Left ventricle myocardium inferior (tissue), 1 donor: ENCODE results near the gene IL18RAP. TPM values are rescaled to one million over a fixed set of nuclear protein-coding genes. Genes with fewer than 3 reads are reported as not detected.

Source experiments
- DNase-seq: peaks from one replicate; pipeline ENCODE4 v3.0.0-alpha.2; 2020
- H3K27ac ChIP-seq: fragments of 200-600 bp; replicated peaks from 2 replicates; pipeline ENCODE4 v1.8.0; 2021
- H3K27me3 ChIP-seq: fragments of 200-600 bp; 2 replicates; pipeline ENCODE4 v1.8.0; 2021; ENCODE audit warnings: low read depth
- H3K36me3 ChIP-seq: fragments of 200-600 bp; 2 replicates; pipeline ENCODE4 v1.8.0; 2021
- H3K4me1 ChIP-seq: fragments of 200-600 bp; 2 replicates; pipeline ENCODE4 v1.8.0; 2021
- H3K4me3 ChIP-seq: fragments of 200-600 bp; 2 replicates; pipeline ENCODE4 v1.8.0; 2021; ENCODE audit warnings: mild to moderate bottlenecking, moderate library complexity
- H3K9me3 ChIP-seq: fragments of 200-600 bp; replicated peaks from 2 replicates; pipeline ENCODE4 v1.8.0; 2021
- intact Hi-C: fragments of 100-400 bp; cut with micrococcal nuclease; formaldehyde crosslinking; loops from one replicate; pipeline ENCODE4 v1.11.0; 2022
- total RNA-seq: library from RNA; stranded (reverse); fragmentation: NEBNext Ultra II Directional; extraction: Animal tissue kit (Norgen Biotek cat#: 25700); gene quantifications from one replicate; pipeline ENCODE4 v1.2.1, GENCODE V29; 2021
- TF ChIP-seq, protein P1 (sequence below): fragments of 200-600 bp; IDR thresholded peaks from 2 replicates; pipeline ENCODE4 v1.8.0; 2021; ENCODE audit warnings: antibody characterized with exemption, mild to moderate bottlenecking, borderline replicate concordance
- donor health status: DM: no; HTN: yes; CAD: no; lungs with severe emphysema.

Gene IL18RAP
- total RNA-seq, 1 donor from 2014 or later, result 0.30 TPM

DNA sequence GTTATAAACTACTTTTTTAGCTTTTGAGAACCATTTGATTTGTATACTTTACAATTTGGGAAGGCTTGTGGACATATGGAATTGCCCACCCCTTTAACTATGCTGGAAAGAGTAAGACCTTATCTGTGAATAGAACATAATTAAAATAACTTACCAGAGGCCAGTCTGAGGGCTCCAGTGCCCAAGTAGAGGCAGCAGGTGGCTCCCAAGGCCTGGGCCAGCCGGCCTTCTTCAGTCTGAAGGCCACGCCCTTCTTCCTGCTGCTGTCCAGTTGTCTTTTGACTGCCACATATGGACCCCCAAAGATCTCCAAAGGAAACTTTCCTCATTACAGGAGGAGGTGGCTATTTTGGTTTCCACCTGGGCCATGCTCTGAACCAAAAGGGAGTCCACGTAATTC is 12.0 kb upstream of the IL18RAP start:
- no peak for DNase-seq
- Histone ChIP-seq H3K27ac (no peak overlapping the region), H3K4me1 (no peaks in the 10 kb centered on the region), H3K4me3 (no peak overlapping the region), H3K9me3 (peaks cover 20% of the 10 kb centered on the region), H3K27me3 (no peaks in the 10 kb centered on the region), H3K36me3 (no peaks in the 10 kb centered on the region)
- intact Hi-C loops, result no loop called here
- TF ChIP-seq, protein P1, sequence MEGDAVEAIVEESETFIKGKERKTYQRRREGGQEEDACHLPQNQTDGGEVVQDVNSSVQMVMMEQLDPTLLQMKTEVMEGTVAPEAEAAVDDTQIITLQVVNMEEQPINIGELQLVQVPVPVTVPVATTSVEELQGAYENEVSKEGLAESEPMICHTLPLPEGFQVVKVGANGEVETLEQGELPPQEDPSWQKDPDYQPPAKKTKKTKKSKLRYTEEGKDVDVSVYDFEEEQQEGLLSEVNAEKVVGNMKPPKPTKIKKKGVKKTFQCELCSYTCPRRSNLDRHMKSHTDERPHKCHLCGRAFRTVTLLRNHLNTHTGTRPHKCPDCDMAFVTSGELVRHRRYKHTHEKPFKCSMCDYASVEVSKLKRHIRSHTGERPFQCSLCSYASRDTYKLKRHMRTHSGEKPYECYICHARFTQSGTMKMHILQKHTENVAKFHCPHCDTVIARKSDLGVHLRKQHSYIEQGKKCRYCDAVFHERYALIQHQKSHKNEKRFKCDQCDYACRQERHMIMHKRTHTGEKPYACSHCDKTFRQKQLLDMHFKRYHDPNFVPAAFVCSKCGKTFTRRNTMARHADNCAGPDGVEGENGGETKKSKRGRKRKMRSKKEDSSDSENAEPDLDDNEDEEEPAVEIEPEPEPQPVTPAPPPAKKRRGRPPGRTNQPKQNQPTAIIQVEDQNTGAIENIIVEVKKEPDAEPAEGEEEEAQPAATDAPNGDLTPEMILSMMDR, result no peak

DNA sequence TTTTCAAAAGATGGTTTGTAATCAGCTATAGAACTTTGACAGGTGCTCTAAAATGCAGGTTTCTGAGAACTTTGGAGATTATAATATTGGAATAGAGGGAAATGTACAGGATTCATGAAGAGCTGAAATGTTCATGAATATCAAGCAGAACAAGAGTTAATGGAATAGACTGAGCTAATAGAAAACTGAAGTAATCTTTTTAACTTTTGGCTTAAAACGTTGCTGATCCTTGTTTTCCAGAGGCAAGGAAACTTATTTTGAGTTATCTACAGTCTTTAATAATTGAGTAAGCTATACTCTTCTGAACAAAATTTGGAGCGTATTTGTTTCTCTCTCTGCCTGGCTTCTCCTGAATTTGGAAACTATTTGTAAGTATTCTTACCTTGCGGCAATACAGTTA is 10.8 kb upstream of the IL18RAP start:
- intact Hi-C loops, result no loop called here
- no peaks in the 10 kb centered on the region for H3K27me3 ChIP-seq
- no peak for DNase-seq
- peaks cover 20% of the 10 kb centered on the region for H3K9me3 ChIP-seq
- H3K4me3 ChIP-seq, result no peak overlapping the region
- no peaks in the 10 kb centered on the region for H3K36me3 ChIP-seq
- H3K27ac ChIP-seq, result no peak overlapping the region
- TF ChIP-seq, protein P1, result no peak
- no peaks in the 10 kb centered on the region for H3K4me1 ChIP-seq

DNA sequence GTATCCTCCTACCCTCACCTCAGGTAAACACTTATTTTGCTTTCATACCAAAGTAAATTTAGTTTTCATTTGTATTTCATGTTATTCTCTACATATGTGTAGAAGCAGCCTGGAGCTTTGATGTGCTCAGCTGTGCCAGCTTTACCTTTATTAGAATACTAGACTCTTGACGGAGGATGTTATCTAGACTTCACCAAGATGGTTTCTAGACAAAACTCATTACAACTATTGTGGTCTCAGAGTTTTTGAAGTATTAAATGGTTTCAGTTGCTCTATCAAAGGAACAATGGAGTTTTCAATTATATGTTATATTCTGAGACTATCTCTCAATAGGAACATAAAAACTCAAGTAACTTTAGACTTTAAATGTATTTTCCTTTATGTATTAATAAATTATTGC is 5.0 kb upstream of the IL18RAP start:
- TF ChIP-seq, protein P1, result no peak
- intact Hi-C loops, result no loop called here
- no peak for DNase-seq
- no peaks in the 10 kb centered on the region for H3K9me3 ChIP-seq
- H3K36me3 ChIP-seq, result no peaks in the 10 kb centered on the region
- no peaks in the 10 kb centered on the region for H3K4me1 ChIP-seq
- no peak overlapping the region for H3K27ac ChIP-seq
- H3K27me3 ChIP-seq, result peaks cover 26% of the 10 kb centered on the region
- no peak overlapping the region for H3K4me3 ChIP-seq

DNA sequence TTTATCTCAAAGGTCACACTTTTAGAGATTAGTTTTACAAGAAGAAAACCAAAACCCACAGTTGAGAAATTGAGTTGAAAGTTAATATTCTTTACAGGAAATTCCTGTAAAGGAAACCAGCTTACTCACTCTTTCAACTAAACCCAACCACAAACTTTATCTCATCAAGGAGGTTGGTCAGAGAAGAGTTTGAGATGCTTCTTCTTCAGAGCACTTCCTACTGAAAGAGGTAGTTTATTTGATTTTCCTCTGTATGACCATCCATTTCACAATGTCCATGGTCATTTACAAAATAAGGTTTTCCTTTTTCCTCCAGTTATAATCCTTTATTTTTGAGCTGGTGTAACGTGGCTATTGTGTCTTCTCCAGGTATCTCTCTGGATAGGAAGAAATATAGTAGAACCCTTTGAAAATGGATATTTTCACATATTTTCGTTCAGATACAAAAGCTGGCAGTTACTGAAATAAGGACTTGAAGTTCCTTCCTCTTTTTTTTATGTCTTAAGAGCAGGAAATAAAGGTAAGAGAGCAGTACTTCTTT is 4.5 kb upstream of the IL18RAP start:
- Histone ChIP-seq H3K27me3 (peaks cover 28% of the 10 kb centered on the region), H3K9me3 (no peaks in the 10 kb centered on the region), H3K27ac (no peak overlapping the region), H3K36me3 (no peaks in the 10 kb centered on the region), H3K4me3 (no peak overlapping the region), H3K4me1 (no peaks in the 10 kb centered on the region)
- DNase-seq, result no peak
- TF ChIP-seq, protein P1, result no peak
- intact Hi-C loops, result no loop called here

DNA sequence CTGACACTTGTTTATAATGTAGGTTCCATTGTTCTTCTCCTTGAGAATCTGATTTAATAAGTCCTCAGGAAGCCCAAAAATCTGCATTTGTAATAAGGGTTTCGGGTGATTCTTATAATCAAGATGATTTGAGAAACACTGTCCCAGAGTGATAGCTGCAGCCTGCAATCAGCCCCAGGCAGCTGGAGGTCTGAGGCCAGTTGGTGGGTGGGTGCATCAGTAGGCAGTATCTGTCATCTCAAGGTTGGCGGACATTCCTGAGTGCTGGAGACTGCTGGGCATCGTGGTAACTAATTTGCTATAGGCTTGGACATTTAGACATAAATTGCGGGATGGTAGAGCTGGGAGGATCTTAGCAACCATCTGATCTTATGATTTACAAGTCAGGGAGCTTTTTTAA is 2.7 kb upstream of the IL18RAP start:
- Histone ChIP-seq H3K9me3 (no peaks in the 10 kb centered on the region), H3K27me3 (peaks cover 33% of the 10 kb centered on the region), H3K27ac (no peak overlapping the region), H3K4me3 (no peak overlapping the region), H3K36me3 (no peaks in the 10 kb centered on the region), H3K4me1 (no peaks in the 10 kb centered on the region)
- intact Hi-C loops, result no loop called here
- TF ChIP-seq, protein P1, result no peak
- no peak for DNase-seq
